Measurements from ENCODE around the gene BTBD19. TPM values are rescaled to one million over a fixed set of nuclear protein-coding genes. Genes with fewer than 3 reads are reported as not detected.
"Not testable (repeated sequence)": the region's sequence is repeated elsewhere in the genome, so short reads cannot be mapped to it uniquely, and the experiment has no call there.

BTBD19 gene
- total RNA-seq, 1 experiment from 2014 or later = 18.0 TPM

- DNase-seq (ENCODE audit: low spot score) = no peak
Observed at GRCh38 chr1:44828003-44828651, 19.8 kb downstream of the BTBD19 start.

DNA sequence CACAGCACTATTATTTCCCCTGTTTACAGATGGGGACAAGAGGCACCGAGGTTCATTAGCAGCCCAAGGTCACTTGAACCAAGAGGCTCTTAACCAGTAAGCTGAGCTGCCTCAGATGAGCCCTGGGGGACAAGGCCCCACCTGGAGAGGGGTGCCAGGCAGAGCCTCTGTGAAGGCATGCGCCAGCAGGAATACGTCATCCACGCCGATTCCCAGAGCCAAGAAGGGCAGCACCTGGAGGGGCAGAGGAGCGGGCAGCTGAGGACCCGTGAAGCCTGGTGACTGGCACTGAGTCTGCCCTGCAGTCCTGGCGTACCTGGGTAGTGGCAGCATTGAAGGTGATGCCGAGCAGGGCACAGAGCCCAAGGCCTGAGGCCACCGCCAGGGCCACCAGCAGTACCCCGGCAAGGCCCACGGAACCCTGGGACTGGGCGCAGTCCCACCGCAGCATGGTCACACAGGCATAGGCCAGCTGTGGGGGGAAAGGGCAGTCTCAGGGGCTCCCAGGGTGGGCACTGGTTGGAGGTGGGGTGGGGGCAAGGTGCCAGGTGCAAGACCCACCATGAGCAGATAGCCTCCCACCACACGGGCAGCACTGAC is 20.6 kb downstream of the BTBD19 start:
- DNase-seq (ENCODE audit: low spot score) = no peak

DNA sequence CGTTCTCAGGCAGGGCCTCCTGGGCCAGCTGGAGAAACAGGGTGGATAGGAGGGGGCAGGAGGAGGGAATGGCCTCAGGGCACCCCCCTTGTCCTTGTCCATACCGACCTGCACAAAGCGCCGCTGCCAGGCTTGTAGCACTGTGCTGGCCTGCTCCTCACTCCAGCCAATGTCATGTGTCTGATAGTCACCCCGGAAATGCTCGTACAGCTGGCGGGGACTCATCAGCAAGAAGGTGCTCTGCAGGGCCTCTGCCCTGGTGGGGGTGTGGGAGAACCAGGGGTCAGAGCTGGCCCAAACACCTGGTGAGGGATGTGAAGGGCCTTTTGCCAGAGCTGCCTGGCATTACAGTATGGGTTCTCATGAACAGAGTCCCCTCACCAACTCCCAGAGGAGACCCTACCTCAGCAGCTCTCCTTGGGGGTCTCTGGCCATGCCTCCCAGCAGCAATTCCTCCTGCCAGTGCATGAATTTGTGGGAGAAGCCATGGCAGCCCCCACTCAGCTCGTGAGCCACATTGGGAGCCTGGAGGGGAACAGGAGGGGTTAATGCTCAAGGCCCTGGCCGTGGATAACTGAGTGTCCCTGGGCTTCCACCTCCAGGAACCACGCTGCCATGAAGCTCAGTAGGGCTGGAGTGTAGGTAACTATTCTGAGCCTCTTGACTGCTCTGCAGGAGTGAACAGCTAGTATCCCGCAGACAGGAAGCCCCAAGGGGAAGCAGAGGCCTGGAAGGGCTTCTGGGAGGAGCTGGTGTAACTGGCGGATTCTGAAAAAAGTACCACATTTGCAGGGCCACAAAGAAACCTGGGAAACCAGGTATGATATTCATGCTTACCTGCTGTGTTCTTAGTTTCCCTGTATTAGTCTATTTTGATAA is 21.4 kb downstream of the BTBD19 start:
- no peak for DNase-seq (ENCODE audit: low spot score)

DNA sequence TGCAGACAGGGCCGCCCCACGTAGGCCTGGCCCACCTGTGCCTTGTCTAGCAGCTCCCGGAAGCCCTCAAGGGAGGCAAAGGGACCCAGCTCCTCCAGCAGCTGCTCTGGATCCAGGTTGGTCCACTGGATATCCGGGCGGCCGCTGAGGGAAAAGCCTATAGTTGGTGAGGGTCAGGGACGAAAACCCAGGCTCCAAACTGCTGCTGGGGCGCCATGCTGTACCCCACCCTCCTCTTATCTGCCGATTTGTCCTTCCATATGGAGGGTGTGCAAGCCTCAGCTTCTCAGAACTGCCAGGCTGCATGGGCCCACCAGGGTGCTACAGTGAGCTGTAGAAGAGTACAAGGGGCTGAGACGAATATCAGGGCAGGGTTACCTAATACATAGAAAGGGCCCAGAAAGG is 22.6 kb downstream of the BTBD19 start:
- DNase-seq (ENCODE audit: low spot score) = no peak

DNA sequence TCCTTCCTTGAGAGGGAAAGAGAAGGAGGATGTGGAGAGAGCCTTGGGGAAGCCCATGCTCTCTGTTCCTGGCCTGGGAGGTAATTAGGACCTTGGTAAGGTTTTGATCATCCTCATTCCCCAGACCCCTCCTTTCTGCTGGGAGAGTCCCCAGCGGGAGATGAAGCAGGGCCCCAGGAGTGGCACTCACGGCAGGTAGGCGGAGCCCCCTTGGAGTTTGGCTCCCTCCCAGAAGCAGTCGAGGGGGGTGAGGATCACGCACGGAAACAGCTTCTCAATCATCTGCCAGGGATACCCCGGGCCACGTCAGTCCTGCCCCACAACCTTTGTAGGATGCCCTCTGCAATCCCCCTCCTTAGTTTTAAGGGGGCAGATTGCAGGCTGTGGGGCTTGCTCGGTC is 23.2 kb downstream of the BTBD19 start:
- DNase-seq (ENCODE audit: low spot score) = no peak

- no peak for DNase-seq (ENCODE audit: low spot score)
Observed at GRCh38 chr1:44832056-44832705, 23.9 kb downstream of the BTBD19 start.

GRCh38 chr1:44834328-44834727 is 26.0 kb downstream of the BTBD19 start:
- no peak for DNase-seq (ENCODE audit: low spot score)

DNA sequence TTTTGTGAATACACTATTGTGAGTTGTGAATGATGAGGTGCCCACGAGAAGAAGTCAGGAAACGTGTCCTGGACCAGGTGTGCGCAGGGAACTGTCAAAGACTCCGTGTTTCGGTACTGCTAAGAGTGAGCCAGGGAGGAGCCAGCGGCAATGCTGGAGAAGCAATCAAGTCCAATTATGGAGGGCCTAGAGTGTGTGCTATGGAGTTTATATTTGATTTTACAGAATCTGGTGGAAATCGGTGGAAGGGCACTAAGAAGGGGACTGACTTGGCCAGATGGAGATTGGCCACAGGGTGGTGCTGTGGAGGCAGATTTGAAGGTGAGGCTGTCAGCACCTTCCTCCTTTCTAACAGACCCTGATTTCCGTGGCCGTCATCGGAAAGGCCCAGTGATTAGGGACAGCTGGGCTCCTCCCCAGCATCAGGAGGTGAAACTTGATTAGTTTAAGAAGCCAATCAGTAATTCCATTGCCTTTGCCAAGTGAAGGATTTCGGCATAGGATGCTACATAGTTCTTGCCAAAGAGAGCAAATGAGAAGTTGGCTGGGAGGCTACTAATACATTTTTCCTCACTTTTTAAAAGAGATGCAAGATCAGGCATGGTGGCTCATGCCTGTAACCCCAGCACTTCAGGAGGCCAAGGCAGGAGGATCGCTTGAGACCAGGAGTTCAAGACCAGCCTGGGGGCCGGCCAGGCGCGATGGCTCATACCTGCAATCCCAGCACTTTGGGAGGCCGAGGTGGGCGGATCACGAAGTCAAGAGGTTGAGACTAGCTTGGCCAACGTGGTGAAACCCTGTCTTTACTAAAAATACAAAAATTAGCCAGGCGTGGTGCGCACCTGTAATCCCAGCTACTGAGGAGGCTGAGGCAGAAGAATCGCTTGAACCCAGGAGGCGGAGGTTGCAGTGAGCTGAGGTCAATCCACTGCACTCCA is 27.7 kb downstream of the BTBD19 start:
- DNase-seq (ENCODE audit: low spot score) = peak; percentile 90

DNA sequence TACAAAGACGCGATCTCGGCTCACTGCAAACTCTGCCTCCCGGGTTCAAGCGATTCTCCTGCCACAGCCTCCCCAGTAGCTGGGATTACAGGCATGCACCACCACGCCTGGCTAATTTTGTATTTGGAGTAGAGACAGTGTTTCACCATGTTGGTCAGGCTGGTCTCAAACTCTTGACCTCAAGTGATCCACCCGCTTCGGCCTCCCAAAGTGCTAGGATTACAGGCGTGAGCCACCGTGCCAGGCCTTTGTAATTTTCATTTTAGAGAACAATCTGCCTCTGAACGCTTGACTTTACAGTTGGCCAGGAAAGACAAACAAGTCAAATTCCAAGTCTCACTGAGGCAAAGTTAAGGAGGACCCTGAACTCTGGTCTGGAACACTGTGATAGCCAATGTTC is 30.0 kb downstream of the BTBD19 start:
- DNase-seq (ENCODE audit: low spot score) = not testable (repeated sequence)

GRCh38 chr1:44839576-44839975 is 31.3 kb downstream of the BTBD19 start:
- DNase-seq (ENCODE audit: low spot score) = no peak

DNA sequence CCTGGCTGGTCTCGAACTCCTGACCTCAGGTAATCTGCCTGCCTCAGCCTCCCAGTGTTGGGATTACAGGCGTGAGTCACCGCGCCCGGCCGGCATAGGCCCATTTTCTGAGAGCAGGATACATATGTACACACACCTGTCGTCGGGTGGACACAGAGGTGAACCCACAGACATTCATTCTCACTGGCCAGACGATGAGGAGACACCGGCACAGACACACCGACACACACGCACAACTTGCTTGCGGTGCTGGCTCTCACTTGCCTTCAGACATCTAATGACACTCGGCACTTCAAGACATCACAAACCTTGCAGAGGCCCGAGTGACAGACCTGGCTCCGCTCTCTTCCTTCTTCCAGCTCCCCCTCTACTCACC is 34.2 kb downstream of the BTBD19 start:
- no peak for DNase-seq (ENCODE audit: low spot score)

DNA sequence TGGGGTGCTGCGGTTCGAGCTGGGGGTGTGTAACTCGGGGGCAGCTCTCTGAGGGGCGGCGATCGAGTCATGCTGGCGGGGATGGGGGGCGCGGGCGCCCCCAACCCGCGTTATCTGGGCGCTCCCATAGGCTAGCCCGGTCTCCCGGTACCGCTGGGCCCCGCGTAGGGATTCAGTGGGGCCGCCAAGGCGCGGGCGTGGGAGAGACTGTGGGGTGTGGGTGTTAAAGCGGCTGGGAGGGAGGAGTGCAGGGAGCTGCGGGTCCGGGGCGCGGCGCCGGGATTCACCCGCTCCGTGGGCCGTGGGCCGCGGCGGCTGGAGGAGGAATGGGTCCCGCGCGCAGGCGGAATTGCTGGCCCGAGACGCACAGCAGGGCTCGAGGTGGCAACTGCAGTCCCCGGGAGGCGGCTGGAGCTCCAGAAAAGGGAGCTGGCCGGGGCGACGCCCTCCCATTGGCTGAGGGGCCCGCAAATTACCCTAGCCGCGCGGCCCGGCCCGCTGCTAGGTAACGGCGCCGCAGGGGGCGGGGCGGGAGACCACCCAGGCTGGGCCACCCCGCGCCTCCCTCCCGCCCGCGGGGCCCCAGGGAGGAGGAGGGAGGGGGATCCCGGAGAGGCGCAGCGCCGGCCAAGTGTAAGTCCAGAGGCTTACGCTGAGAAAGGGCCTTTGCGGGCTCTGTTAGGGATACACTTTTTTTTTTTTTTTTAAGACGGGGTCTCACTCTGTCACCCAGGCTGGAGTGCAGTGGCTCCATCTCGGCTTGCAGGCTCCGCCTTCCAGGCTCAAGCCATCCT is 34.7 kb downstream of the BTBD19 start, which contains the start of gene PTCH2:
TSS of gene PTCH2 (minus strand) at position 392 of the 794 bp plus-strand sequence. CDS start at position 71, 321 bp downstream.
- DNase-seq (ENCODE audit: low spot score) = no peak

GRCh38 chr1:44846985-44847384 is 38.7 kb downstream of the BTBD19 start:
- no peak for DNase-seq (ENCODE audit: low spot score)

DNA sequence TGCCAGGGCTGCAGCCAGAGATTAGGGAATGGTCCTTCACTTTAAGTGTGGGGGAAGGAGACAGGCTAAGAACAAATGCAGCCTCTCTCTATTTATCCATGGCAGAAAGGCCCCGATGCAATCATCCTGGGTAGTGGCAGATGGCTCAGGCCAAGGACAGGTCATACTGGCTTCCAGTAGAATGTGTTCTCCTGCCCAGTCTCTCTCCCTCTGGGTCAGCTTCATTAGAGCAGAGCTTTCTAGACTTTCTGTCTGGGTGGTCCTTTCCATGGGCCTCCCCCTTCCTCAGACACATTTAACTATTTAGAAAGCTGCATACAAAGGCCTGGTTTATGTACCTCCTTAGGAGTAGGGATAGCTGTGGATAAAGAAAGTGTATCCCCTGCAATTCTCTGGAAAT is 39.5 kb downstream of the BTBD19 start:
- no peak for DNase-seq (ENCODE audit: low spot score)

GRCh38 chr1:44848456-44849181 is 40.3 kb downstream of the BTBD19 start:
- DNase-seq (ENCODE audit: low spot score) = no peak

- DNase-seq (ENCODE audit: low spot score) = no peak
Observed at GRCh38 chr1:44849575-44850132, 41.3 kb downstream of the BTBD19 start.

DNA sequence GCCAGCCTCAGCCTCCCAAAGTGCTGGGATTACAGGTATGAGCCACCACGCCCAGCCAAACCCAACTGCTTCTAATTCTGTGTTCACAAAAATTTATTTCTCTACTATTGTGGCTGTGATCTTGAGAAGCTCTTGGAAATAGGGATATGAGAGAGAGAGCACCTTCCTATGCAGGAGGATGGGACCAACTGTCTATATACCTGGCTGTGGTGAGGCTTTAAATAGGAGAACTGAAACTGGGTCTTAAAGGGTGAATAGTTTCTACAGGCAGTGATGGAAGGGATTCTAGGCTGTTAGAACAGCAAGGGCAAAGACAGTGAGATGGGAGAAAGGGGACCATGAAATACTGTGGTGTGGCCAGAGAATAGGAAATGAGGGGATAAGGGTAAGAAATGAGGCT is 43.0 kb downstream of the BTBD19 start:
- no peak for DNase-seq (ENCODE audit: low spot score)

DNA sequence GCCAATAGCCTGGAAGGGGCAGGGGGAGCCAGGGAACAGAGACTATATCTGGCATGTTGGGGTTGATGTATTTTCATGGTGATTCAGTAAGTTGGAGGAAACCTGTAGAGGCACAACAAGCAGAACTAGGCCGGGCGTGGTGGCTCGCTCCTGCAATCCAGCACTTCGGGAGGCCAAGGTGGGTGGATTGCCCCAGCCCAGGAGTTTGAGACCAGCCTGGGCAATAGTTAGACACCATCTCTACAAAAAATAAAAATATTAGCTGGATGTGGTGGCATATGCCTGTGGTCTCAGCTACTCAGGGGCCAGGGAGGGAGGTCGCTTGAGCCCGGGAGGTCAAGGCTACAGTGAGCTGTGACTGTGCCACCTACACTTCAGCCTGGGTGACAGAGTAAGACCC is 44.9 kb downstream of the BTBD19 start:
- no peak for DNase-seq (ENCODE audit: low spot score)

GRCh38 chr1:44854970-44855369 is 46.6 kb downstream of the BTBD19 start:
- no peak for DNase-seq (ENCODE audit: low spot score)
